GM18907 (cell line): Measurements from ENCODE around the gene GRIN2B.

Experiments used
- ATAC-seq: cut with Tn5 transposase; IDR thresholded peaks from one replicate; pipeline ENCODE4 v1.9.1; 2021; ENCODE audit warnings: mild to moderate bottlenecking, moderate library complexity; ENCODE audit not compliant: unreplicated experiment

Gene GRIN2B

DNA sequence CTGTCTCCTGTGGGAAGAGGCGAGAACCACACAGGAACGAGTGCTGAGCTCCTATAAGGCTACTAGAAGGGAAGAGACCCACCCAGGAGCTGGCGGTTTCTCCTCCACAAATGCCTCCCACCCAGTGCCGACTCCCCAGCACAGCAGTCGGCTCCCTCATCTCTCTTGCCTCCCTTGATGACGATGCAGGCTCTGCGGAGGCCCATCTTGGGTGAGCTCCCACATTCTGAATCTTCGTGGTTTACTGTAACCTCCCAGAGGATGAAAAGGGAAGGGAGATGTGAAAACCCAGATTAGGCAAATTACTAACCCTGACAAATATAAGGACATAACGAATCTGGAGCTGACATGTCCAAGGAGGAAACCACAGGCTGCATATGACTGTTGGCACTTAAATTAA, 23.8 kb downstream of the GRIN2B start:
- ATAC-seq, result no peak

DNA sequence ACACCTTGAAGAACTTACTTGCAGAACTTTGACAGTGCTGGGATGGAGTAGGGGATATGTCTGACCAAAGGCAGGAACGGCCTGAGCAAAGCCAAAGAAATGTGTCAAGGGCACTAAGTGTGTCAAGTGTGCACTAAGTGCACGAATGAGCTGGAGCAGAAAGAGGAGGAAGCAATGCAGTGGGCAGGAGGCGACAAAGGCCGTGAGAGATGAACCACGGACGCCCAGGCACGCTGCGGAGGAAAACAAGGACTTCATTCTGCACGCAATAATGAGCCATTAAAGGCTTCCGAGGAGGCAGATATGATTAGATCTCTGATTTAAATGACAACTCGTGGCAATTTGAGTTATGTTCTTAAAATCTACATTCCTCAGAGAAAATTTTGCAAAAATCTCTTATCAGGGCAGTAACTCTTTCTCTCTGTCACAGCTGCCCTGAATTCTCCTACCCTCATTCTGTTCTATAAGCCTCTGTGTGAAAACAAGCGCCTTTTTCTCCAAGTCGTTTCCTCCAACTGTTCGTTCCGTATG, 25.3 kb downstream of the GRIN2B start:
- ATAC-seq, result no peak

DNA sequence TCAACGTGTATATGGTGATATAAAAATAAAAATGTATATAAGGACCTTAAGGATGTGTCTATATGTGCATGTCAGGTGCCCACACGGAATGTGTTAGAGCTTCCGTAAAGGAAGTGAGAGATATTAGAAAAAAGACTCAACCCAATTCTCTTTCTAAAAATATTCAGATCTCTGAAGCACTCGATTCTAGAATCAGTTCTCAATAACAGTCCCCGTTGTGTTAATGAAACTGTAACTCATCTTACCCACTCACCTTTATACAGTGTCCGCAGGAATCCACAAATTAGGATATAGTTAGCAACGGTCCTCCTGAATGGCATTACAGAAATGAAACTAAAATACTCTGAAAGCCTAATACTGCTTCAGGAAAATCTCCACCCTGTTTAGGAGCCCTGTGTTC, 29.3 kb downstream of the GRIN2B start:
- ATAC-seq, result no peak

DNA sequence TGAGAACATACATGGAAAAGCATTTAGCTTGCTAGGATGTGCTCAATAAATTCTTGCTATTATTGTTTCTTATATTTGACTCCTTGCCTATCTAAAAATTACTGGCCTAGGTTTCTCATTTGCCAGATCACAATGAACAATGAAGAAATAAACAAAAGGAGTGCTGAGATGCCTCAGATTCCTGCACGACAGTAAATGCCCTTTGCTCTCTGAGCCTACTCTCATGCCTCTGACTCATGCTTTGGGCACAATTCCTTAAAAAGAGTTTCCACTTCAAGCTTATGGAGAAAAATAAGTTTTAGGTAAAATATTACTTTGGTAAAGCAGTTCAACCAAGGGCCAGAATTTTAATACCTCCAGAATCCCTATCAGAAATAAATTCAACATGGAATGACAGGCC, 30.9 kb downstream of the GRIN2B start:
- no peak for ATAC-seq

DNA sequence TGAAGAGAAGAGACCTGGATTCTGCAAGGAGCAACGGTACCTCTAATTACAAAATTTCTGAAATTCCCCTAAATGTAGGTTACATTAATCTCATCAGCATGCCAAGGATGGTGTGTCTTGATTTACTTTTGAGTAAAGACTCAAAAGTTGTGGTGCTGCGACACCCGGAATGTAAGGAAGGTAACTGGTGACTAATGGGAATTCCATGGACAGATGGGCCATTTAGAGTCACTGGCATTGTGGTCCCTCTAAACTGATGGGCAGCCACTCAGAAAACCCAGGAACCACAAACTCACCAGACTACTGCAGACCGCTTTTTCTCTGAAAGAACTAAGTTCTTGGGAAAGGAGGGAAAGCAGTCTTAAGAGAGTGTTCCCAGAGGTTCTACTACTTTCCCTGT, 32.8 kb downstream of the GRIN2B start:
- no peak for ATAC-seq

DNA sequence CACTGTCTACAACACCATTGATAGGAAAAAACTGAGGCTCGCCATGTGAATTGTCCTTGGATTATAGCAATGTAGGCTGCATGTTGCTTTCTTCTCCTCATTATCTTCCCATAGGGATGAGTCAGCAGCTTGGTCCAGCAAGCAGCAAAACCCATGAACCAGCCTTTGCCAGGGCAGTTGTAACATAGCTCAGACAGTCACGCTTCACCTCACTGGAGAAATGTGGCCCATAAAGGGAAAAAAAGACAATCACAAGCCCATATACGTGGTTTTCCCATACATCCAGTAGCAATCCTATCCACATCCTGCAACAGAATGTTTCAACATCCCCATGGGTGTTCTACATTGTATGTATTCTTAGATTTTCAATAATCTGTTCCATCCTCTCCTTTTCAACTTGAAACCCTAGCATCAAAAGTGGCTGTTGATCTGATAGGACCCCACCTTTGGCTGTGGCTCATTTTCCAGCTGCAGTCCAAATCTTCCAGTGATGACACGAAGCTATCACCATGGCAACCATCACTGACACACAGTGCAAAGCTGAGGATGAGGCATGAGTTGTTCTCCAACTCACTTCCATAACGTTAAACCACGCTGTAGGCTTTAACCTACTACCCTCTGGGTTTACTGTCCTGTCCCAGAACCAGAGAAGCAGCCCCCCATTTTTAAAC, 34.0 kb downstream of the GRIN2B start:
- no peak for ATAC-seq

DNA sequence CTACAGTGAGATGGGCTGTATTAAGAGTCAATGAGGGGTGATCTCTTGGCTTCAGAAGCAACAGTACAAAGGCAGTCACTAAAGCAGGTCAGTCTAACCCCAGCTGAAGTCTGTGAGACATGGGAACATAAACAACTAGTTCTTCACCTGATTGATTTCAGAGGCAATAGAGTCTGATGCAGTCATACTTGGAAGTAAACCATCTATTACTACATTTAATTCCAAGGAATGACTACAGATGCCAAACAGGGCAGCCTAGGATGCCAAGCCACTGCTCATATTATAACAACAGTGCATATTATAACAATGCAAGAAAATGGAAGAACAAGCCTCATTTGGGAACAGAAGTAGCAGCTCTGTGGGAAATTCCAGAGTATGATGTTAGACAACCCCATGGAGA, 35.8 kb downstream of the GRIN2B start:
- no peak for ATAC-seq

DNA sequence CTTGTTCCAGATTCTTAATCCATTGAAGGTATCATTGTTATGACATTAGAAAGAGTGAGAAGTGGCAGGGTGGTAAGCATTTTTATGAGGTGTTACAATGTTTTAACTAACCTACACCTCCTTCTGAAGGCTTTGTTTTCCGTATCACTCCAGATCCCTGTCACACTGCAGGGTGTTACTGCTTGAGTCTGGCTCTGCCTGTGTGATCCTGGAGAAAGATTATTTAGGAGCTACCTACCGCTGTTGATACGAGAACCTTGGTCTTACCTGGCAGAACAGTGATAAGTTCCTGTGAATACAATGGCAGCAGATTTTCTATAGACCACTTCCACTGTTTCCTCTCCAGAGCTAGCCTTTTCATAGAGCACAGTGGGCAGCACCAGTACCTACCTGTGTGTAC, 36.2 kb downstream of the GRIN2B start:
- no peak for ATAC-seq

DNA sequence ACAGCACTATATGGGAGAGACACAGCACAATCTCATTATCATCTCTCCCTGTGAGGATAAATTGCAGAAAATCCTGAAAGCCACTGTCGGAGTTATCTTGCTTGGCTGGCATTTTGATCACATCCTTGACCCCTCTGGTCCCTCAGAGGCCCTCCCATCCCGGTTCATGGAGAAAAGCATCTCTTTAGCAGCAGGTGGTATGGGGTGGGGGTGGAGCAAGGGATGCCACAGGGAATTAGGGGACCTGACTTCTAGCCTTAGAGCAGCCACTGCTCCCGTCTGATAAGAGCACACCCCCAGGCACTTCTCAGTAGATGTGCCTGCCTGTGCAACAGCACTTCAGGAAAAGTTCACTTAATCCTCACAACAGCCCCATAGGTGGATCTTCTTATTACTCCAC, 38.6 kb downstream of the GRIN2B start:
- ATAC-seq, result no peak

DNA sequence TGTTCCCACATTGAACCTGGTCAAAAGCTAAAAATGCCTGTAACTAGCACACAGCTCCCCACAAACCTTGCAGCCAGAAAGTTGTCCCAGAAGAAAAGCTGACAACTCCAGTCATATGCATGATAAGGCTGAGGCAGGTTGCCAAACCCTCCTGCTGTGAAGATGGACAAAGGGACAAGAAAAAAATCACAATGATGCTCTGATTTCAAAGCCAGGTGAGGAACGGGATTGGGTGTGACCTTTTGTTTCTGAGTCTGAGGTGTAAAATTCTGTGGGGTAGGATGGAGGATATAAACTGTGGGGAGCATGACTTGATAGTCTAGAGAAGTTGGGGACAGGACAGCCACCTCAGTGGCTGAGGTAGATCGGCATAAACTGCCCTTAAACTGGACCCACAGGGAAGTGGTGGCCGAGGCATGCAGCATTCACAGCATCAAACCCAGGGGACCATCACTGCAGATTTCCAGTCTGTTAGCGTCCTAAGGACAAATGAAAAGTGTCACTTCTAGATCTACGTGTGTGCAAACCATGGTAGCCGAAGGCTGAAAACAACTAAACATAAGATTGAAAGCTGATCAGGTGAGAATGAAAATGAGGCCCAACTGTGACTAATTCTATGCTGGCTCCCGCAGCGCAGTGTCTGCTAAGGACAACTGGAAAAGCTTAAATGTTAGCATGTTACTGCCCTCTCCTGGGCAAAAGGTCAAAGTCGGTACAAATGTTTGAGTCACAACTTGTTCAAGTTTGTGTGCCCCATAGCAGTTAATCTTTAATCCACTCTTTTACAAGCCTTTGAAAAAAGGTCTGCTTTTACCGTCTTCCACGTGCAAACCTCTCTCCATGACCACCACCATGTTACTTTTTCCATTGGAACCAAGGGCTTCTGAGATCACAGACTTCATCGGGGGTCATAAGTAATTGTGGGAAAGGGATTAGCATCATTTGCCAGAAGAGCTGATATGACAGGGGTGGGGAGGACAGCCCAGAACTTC, 39.8 kb downstream of the GRIN2B start:
- ATAC-seq, result no peak

DNA sequence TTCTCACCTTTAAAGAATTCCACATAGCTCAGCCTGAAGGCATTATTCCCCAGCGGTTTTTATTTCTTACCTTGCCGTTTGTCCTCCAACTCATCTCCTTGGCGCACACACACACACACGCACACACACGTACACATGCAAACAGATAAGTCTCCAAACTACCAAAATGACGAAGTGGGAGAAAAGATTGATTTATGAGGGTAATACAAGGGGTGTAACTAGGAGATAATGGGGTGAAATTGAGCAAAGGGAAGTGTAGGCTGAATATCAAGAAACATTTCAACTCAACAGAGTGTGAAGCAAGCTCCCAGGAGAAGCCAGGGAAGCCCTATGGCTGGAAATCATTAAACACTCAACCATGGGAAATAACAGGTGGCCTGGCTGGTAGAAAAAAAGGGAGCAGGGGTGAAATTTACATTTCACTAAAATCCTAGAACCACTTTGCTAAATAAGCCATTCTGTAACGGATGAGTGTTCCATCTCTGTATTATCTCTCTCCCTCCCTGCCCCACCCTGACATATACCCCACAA, 41.0 kb downstream of the GRIN2B start:
- ATAC-seq, result no peak

DNA sequence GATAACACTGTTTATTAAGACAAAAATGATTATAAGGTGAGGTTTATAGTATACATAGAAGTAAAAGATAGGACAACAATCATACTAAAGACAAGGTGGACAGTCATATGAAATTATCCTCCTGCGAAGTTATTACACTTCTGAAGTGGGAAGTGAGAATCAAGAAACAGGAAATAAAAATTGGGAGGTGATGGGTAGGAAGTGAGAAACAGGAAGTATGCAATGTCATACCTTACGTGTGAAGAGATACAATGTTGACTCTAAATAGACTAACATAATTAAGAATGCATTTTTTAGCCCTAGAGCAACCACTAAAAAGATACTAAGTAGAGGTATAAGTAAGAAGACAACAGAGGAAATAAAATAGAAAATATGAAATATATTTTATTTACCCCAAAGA, 43.7 kb downstream of the GRIN2B start:
- no peak for ATAC-seq

DNA sequence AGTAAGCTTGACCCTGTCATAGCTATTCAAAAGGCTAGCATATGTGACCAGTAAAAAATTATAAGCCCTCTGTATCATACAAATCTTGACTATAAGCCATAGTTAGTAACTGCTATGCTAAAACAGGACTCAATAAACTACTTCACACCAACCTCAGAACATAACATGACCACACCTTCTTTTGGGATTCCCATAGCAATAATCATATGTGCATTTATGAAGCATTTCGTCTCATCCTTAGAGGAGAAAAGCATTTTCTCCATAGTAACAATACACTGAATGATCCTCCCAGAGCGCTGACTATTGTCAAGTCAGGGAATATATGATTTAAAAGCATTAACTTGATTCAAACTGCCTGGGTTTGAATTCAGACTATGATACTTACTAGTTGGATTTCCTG, 46.2 kb downstream of the GRIN2B start:
- ATAC-seq, result no peak
